H9 (cell line): ENCODE measurements around the gene DBX2. TPM values are rescaled to one million over a fixed set of nuclear protein-coding genes. Genes with fewer than 3 reads are reported as not detected.

Experiments used
- DNase-seq: peaks from one replicate; pipeline ENCODE4 v3.0.0-alpha.2; 2017
- H2AFZ ChIP-seq: one replicate; pipeline ENCODE4 v1.6.1; 2013; ENCODE audit warnings: mild to moderate bottlenecking, low read length, control low read depth, moderate library complexity
- H2AK5ac ChIP-seq: 2 replicates; pipeline ENCODE4 v1.6.1; 2013; ENCODE audit warnings: low read length, control low read depth, mixed read lengths; ENCODE audit not compliant: insufficient read length
- H2BK120ac ChIP-seq: one replicate; pipeline ENCODE4 v1.6.1; 2013; ENCODE audit warnings: low read depth, mild to moderate bottlenecking, low read length, control low read depth, inconsistent platforms; ENCODE audit not compliant: poor library complexity, severe bottlenecking
- H2BK12ac ChIP-seq: 2 replicates; pipeline ENCODE4 v1.6.1; 2013; ENCODE audit warnings: low read length, control low read depth, mixed read lengths, low read depth; ENCODE audit not compliant: insufficient read length
- H2BK15ac ChIP-seq: 2 replicates; pipeline ENCODE4 v1.6.1; 2013; ENCODE audit warnings: low read depth, low read length, control low read depth
- H2BK20ac ChIP-seq: one replicate; pipeline ENCODE4 v1.6.1; 2013; ENCODE audit warnings: low read depth, mild to moderate bottlenecking, low read length, control low read depth, inconsistent platforms; ENCODE audit not compliant: poor library complexity, severe bottlenecking
- H2BK5ac ChIP-seq: 2 replicates; pipeline ENCODE4 v1.6.1; 2013; ENCODE audit warnings: low read length, control low read depth, mixed read lengths; ENCODE audit not compliant: insufficient read length
- H3K14ac ChIP-seq: 2 replicates; pipeline ENCODE4 v1.6.1; 2013; ENCODE audit warnings: low read length, control low read depth; ENCODE audit not compliant: insufficient read depth
- H3K18ac ChIP-seq: 2 replicates; pipeline ENCODE4 v1.6.1; 2013; ENCODE audit warnings: low read depth, mild to moderate bottlenecking, mixed read lengths, low read length, control low read depth; ENCODE audit not compliant: insufficient read length
- H3K23ac ChIP-seq: 2 replicates; pipeline ENCODE4 v1.6.1; 2013; ENCODE audit warnings: low read length, control low read depth, mixed read lengths, low read depth; ENCODE audit not compliant: insufficient read length
- H3K23me2 ChIP-seq: 2 replicates; pipeline ENCODE4 v1.6.1; 2013; ENCODE audit warnings: low read depth, mild to moderate bottlenecking, mixed read lengths, low read length, control low read depth; ENCODE audit not compliant: insufficient read length, poor library complexity, severe bottlenecking
- H3K27ac ChIP-seq: 2 replicates; pipeline ENCODE4 v1.5.1; 2013; ENCODE audit warnings: low read length, control low read depth, mixed read lengths, low read depth; ENCODE audit not compliant: insufficient read length
- H3K27me3 ChIP-seq: 2 replicates; pipeline ENCODE4 v1.6.1; 2013; ENCODE audit warnings: low read length, control low read depth, inconsistent platforms; ENCODE audit not compliant: insufficient read depth
- H3K4ac ChIP-seq: 2 replicates; pipeline ENCODE4 v1.6.1; 2013; ENCODE audit warnings: low read depth, mild to moderate bottlenecking, control low read depth, inconsistent platforms, low read length, moderate library complexity
- H3K4me1 ChIP-seq: 2 replicates; pipeline ENCODE4 v1.6.1; 2013; ENCODE audit warnings: low read length, control low read depth, inconsistent platforms; ENCODE audit not compliant: insufficient read depth
- H3K4me2 ChIP-seq: 2 replicates; pipeline ENCODE4 v1.6.1; 2013; ENCODE audit warnings: low read length, control low read depth, mixed read lengths; ENCODE audit not compliant: insufficient read length, insufficient read depth
- H3K56ac ChIP-seq: 2 replicates; pipeline ENCODE4 v1.6.1; 2013; ENCODE audit warnings: low read depth, mild to moderate bottlenecking, mixed read lengths, low read length, control low read depth; ENCODE audit not compliant: insufficient read length
- H3K79me1 ChIP-seq: 2 replicates; pipeline ENCODE4 v1.6.1; 2013; ENCODE audit warnings: low read depth, mild to moderate bottlenecking, moderate library complexity, low read length, control low read depth, inconsistent platforms; ENCODE audit not compliant: insufficient read depth, poor library complexity, severe bottlenecking
- H3K79me2 ChIP-seq: 2 replicates; pipeline ENCODE4 v1.6.1; 2013; ENCODE audit warnings: low read length, control low read depth, inconsistent platforms; ENCODE audit not compliant: insufficient read depth
- H3K9ac ChIP-seq: 2 replicates; pipeline ENCODE4 v1.6.1; 2013; ENCODE audit warnings: low read length, control low read depth, mixed read lengths; ENCODE audit not compliant: insufficient read length; ENCODE audit errors: extremely low read depth
- H3K9me3 ChIP-seq: one replicate; pipeline ENCODE4 v1.6.1; 2013; ENCODE audit warnings: low read depth, low read length, inconsistent platforms; ENCODE audit not compliant: control insufficient read depth
- H3T11ph ChIP-seq: one replicate; pipeline ENCODE4 v1.6.1; 2013; ENCODE audit warnings: mild to moderate bottlenecking, low read length, control low read depth, inconsistent platforms
- H4K20me1 ChIP-seq: one replicate; pipeline ENCODE4 v1.6.1; 2013; ENCODE audit not compliant: control insufficient read depth, insufficient read length, insufficient read depth
- H4K5ac ChIP-seq: 2 replicates; pipeline ENCODE4 v1.6.1; 2013; ENCODE audit warnings: low read depth, mild to moderate bottlenecking, mixed read lengths, low read length, control low read depth; ENCODE audit not compliant: insufficient read length
- H4K8ac ChIP-seq: replicated peaks from 2 replicates; pipeline ENCODE4 v1.6.1; 2013; ENCODE audit warnings: low read length, control low read depth, mixed read lengths, low read depth; ENCODE audit not compliant: insufficient read length
- H4K91ac ChIP-seq: 2 replicates; pipeline ENCODE4 v1.6.1; 2013; ENCODE audit warnings: low read depth, mild to moderate bottlenecking, moderate library complexity, mixed read lengths, low read length, control low read depth; ENCODE audit not compliant: insufficient read length
- H3K27ac Mint-ChIP-seq, 3 experiments: 2 replicates in 2 of 3; 3 replicates in 1 of 3; pipeline ENCODE4 v1.8.0; 2020 to 2021; ENCODE audit warnings: mixed read lengths in 3 of 3, mild to moderate bottlenecking in 1 of 3, moderate library complexity in 1 of 3
- H3K27me3 Mint-ChIP-seq: 2 replicates; pipeline ENCODE4 v1.8.0; 2021; ENCODE audit warnings: low read depth, mild to moderate bottlenecking, moderate library complexity, mixed read lengths
- H3K36me3 Mint-ChIP-seq, 3 experiments: 2 replicates in 2 of 3; 3 replicates in 1 of 3; pipeline ENCODE4 v1.8.0; 2020 to 2021; ENCODE audit warnings: low read depth in 3 of 3, mixed read lengths in 3 of 3; ENCODE audit not compliant: insufficient read depth in 1 of 3
- H3K4me1 Mint-ChIP-seq, 2 experiments: 2 replicates each; pipeline ENCODE4 v1.8.0; 2020; ENCODE audit warnings: mixed read lengths in 2 of 2
- H3K4me3 Mint-ChIP-seq, 2 experiments: 2 replicates in 1 of 2; 3 replicates in 1 of 2; pipeline ENCODE4 v1.8.0; 2020 to 2021; ENCODE audit warnings: mild to moderate bottlenecking in 2 of 2, mixed read lengths in 2 of 2, moderate library complexity in 1 of 2
- H3K9me3 Mint-ChIP-seq, 2 experiments: 2 replicates in 1 of 2; 3 replicates in 1 of 2; pipeline ENCODE4 v1.8.0; 2020; ENCODE audit warnings: mild to moderate bottlenecking in 2 of 2, mixed read lengths in 2 of 2, moderate library complexity in 1 of 2
- CTCF ChIP-seq: fragments of 200-600 bp; sonication (generic); conservative IDR thresholded peaks from 3 replicates; pipeline ENCODE4 v1.8.0; 2021; ENCODE audit warnings: antibody characterized with exemption, mild to moderate bottlenecking
- WGBS: extraction: QIAGEN DNeasy Blood & Tissue Kit; methylation state at CpG from one replicate; pipeline ENCODE4 v1.1.7; 2013; ENCODE audit warnings: missing lambda C conversion rate, low lambda C conversion rate, mixed read lengths; ENCODE audit not compliant: insufficient read length; ENCODE audit errors: extremely low coverage; 5-methylcytosine and 5-hydroxymethylcytosine counted together
- total RNA-seq: library from RNA; stranded (reverse); gene quantifications from 2 replicates; pipeline ENCODE4 v1.2.1, GENCODE V29; 2021

Gene DBX2
- total RNA-seq, 1 experiment from 2014 or later: not detected

- Histone ChIP-seq H3K4me1 (no peaks in the 10 kb centered on the region), H3K4ac (no peak overlapping the region), H3K56ac (no peak overlapping the region), H2AFZ (no peak overlapping the region), H3K27me3 (no peaks in the 10 kb centered on the region), H4K20me1 (no peaks in the 10 kb centered on the region), H3K23me2 (no peaks in the 10 kb centered on the region), H3K14ac (no peak overlapping the region), H2AK5ac (no peak overlapping the region), H3K79me2 (no peaks in the 10 kb centered on the region), H2BK15ac (no peak overlapping the region), H3K79me1 (no peaks in the 10 kb centered on the region), H3K9ac (no peak overlapping the region), H3K18ac (no peak overlapping the region), H2BK5ac (no peak overlapping the region), H4K5ac (no peak overlapping the region), H2BK20ac (no peak overlapping the region), H2BK12ac (no peak overlapping the region), H3K27ac (no peak overlapping the region), H2BK120ac (no peak overlapping the region), H3K23ac (no peak overlapping the region), H3K9me3 (no peaks in the 10 kb centered on the region), H4K8ac (no peak overlapping the region), H3K4me2 (no peak overlapping the region), H3T11ph (no peak overlapping the region), H4K91ac (no peak overlapping the region)
- H3K27ac Mint-ChIP-seq: no peak overlapping the region
- WGBS: no CpG with 5 or more reads among the region's 12 CpGs
- H3K4me1 Mint-ChIP-seq: no peaks in the 10 kb centered on the region
- peaks cover 0 to 16% of the 10 kb centered on the region in 2 experiments; a peak in 3 of 5 replicates for H3K9me3 Mint-ChIP-seq
- H3K36me3 Mint-ChIP-seq: peaks cover 0 to 5% (median 0%) of the 10 kb centered on the region in 3 experiments; a peak in 3 of 7 replicates
- no peaks in the 10 kb centered on the region for H3K27me3 Mint-ChIP-seq
- no peak for DNase-seq
- H3K4me3 Mint-ChIP-seq: no peak overlapping the region
- 0 out of 3 replicates have a peak, but pooled peaks have one; percentile 16 for TF ChIP-seq CTCF
These were observed 14.3 kb upstream of the DBX2 start for GRCh38 chr12:45065125-45065626.
